ENCODE data around the gene PRKAA2.
A peak's percentile ranks its signal among the peaks of the same experiment; 100 is the strongest.
"Not testable (repeated sequence)": the region's sequence is repeated elsewhere in the genome, so short reads cannot be mapped to it uniquely, and the experiment has no call there.

Gene PRKAA2

DNA sequence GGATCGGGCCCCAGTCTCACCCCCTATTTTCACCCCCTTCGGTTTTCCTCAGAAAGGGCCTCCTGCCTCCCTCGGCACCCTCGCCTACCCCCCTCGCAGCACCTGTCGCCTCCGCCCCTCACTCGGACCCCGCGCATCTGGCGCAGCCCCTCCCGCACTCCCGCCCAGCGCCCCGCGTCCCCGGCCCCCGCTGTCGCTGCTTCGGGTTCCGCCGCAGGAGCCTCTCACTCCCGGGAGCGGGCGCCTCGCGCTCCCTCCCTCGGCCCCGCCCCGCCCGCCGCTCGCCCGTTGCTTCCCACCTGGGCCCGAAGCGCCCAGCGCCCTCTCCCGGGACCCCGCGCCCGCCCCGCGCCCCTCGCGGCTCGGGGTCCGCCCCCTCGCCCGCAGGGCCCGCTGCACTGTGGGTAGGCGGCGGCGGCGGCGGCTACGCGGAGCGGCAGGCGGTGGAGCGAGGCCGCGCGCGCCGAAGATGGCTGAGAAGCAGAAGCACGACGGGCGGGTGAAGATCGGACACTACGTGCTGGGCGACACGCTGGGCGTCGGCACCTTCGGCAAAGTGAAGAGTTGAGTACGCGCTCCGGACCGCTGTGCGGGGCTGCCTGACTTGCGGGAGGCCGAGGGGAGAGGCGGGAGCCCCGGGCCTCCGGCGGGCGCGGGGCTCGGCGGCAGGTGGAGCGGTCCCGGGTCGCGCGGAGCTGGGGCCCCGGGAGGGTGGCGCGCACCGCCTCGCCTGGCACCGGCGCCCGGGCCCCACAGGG lies at the start of gene PRKAA2:
PRKAA2 (plus strand) TSS at position 396 of the 758 bp plus-strand sequence; CDS start at position 470, 74 bp downstream.
- DNase-seq (ENCODE audit: low read depth) = no peak

DNA sequence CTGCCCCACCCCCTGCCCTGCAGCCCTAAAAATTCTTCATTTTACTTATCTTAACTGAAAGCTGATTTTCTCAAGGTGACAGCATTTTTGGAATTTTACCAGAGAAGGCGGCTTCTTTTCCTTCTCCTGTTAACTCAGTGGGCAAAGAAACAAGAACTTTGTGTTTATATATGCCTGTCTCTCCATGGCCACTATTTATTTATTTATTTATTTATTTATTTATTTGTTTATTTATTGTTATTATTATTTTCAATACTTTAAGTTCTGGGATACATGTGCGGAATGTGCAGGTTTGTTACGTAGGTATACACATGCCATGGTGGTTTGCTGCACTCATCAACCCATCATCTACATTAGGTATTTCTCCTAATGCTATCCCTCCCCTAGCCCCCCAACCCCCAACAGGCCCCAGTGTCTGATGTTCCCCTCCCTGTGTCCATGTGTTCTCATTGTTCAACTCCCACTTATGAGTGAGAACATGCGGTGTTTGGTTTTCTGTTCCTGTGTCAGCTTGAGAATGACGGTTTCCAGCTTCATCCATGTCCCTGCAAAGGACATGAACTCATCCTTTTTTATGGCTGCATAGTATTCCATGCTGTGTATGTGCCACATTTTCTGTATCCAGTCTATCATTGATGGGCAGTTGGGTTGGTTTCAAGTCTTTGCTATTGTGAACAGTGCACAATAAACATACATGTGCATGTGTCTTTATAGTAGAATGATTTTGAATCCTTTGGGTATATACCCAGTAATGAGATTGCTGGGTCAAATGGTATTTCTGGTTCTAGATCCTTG lies 49.5 kb upstream of the PRKAA2 start:
- DNase-seq (ENCODE audit: low read depth) = not testable (repeated sequence)

DNA sequence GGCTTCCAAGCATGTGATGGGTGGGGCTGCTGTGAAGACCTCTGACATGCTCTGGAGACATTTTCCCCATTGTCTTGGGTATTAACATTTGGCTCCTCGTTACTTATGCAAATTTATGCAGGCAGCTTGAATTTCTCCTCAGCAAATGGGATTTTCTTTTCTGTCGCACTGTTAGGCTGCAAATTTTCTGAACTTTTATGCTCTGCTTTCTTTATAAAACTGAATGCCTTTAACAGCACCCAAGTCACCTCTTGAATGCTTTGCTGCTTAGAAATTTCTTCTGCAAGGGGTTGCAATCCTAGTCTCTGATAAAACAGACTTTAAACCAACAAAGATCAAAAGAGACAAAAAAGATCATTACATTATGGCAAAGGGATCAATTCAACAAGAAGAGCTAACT lies 35.0 kb upstream of the PRKAA2 start:
- not testable (repeated sequence) for DNase-seq (ENCODE audit: low read depth)

- DNase-seq (ENCODE audit: low read depth) = not testable (repeated sequence)
Observed at GRCh38 chr1:56610770-56611169, 34.3 kb upstream of the PRKAA2 start.

- peak; percentile 4 for DNase-seq (ENCODE audit: low read depth)
Observed at GRCh38 chr1:56617141-56617540, 28.0 kb upstream of the PRKAA2 start.

GRCh38 chr1:56625819-56626440 lies 19.2 kb upstream of the PRKAA2 start:
- no peak for DNase-seq (ENCODE audit: low read depth)

- peak; percentile 12 for DNase-seq (ENCODE audit: low read depth)
Observed at GRCh38 chr1:56626546-56626945, 18.6 kb upstream of the PRKAA2 start.

DNA sequence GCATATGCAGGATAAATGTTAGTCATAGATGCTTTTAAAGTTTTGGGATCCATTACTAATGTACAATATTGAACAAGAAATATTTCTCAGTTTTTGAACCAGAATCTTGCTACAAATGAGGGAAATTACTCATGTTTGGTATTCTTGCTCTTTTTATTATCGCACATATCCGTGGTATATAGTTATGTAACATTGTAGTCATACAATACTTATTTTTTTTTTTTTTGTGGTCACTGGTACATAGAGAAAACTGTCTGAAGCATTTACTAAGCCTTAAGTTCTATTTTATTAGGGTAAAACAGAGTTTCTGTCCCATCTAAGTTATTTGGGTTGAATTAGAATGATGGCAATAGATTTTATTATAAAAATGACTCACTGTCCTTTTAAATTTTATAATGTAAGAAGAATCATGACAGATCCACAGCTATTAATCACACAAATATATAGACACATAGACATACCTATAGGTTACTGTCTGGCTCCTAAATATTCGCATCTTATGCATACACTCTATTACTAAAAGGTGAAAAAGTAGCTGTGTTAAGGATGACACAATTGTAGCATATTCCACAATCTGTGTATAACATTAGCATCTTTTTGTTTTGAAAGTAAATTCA lies 18.0 kb upstream of the PRKAA2 start:
- peak; percentile 9 for DNase-seq (ENCODE audit: low read depth)

- no peak for DNase-seq (ENCODE audit: low read depth)
Observed at GRCh38 chr1:56627636-56628039, 17.5 kb upstream of the PRKAA2 start.

GRCh38 chr1:56630786-56631185 lies 14.3 kb upstream of the PRKAA2 start:
- no peak for DNase-seq (ENCODE audit: low read depth)

DNA sequence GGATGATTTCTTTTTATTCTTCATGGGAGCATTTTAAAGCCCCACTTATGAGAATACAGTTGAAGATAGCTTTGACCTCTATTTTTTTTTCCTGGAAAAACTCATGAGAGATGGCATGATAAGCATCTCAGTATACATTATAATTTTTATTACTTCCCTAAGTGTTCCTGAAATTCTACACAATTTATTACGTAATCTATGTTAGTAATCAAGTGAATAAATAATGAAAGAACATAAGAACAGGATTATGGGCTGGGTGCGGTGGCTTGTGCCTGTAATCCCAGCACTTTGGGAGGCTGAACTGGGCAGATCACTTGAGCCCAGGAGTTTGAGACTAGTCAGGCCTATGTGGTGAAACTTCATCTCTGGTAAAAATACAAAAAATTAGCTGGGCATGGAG lies 13.2 kb upstream of the PRKAA2 start:
- no peak for DNase-seq (ENCODE audit: low read depth)

GRCh38 chr1:56634981-56635380 lies 10.1 kb upstream of the PRKAA2 start:
- DNase-seq (ENCODE audit: low read depth) = no peak

DNA sequence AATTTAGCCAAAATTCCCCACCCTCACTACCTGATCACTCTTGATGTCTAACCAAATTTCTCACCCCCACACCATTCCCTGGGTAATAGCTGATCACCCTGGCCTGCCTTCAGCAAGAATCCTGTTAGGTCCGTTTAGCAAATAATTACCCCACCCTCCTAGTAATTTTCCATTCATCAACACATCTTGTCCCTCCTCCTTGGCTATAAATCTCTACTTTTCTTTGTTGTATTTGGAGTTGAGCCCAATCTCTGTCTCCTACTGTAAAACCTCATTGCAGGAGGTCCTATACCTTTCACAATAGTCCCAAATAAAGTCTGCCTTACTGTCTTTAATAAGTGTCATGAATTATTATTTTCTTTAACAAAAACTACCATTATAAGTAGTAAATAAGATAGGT lies 6.9 kb upstream of the PRKAA2 start:
- no peak for DNase-seq (ENCODE audit: low read depth)

- no peak for DNase-seq (ENCODE audit: low read depth)
Observed at GRCh38 chr1:56639211-56639610, 5.9 kb upstream of the PRKAA2 start.

- DNase-seq (ENCODE audit: low read depth) = no peak
Observed at GRCh38 chr1:56643661-56644060, 1.5 kb upstream of the PRKAA2 start.

GRCh38 chr1:56644064-56644918 lies 823 bp upstream of the PRKAA2 start:
- DNase-seq (ENCODE audit: low read depth) = no peak

- no peak for DNase-seq (ENCODE audit: low read depth)
Observed at GRCh38 chr1:56645677-56646305, 677 bp downstream of the PRKAA2 start.

GRCh38 chr1:56646611-56647010 lies 1.5 kb downstream of the PRKAA2 start:
- DNase-seq (ENCODE audit: low read depth) = no peak

- no peak for DNase-seq (ENCODE audit: low read depth)
Observed at GRCh38 chr1:56647106-56647505, 2.0 kb downstream of the PRKAA2 start.

DNA sequence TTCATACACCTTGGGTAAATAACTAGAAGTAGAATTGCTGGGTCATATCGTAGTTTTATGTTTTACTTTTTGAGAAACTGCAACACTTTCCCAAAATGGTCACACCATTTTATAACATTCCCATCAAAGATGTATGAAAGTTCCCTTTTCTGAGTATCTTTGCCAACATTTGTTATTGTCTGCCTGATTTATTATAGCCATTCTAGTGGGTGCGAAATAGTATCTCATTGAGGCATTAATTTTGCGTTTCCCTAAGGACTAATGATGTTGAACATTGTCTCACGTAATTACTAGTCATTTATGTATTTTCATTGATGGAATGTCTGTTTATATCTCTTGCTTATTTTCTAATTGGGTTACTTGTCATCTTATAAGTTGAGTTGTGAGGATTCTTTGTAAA lies 3.4 kb downstream of the PRKAA2 start:
- no peak for DNase-seq (ENCODE audit: low read depth)

All from amniotic epithelial cell (primary cell).